Esophagus squamous epithelium (tissue), 4 donors: ENCODE results near the gene CYP26A1.

Experiments used
- CTCF ChIP-seq, 6 experiments: fragments of 450-650 bp in 4 of 6; fragments of 200-600 bp in 2 of 6; sonication (generic) in 2 of 6; IDR thresholded peaks; one replicate each; pipeline ENCODE4 v1.5.1; 2016 to 2019; ENCODE audit warnings: antibody characterized with exemption in 6 of 6, mild to moderate bottlenecking in 4 of 6, moderate library complexity in 4 of 6
- POLR2A ChIP-seq, 4 donors: fragments of 450-650 bp; IDR thresholded peaks; one replicate each; pipeline ENCODE4 v1.6.1; 2017; ENCODE audit warnings: antibody characterized with exemption in 4 of 4, mild to moderate bottlenecking in 4 of 4, moderate library complexity in 3 of 4

GRCh38 chr10:93071177-93071472, 2.6 kb upstream of the CYP26A1 start:
- TF ChIP-seq POLR2A (IDR thresholded peaks at IDR 0.05) (no peak), CTCF (IDR thresholded peaks at IDR 0.05) (no peak)
